Nucleus accumbens (tissue), 56 donors: ENCODE measurements around the gene TBC1D32.
"Not testable (repeated sequence)": the region's sequence is repeated elsewhere in the genome, so short reads cannot be mapped to it uniquely, and the experiment has no call there.

ENCODE experiments used
- DNase-seq, 56 donors: peaks; one replicate each; lab custom pipeline; 2025; lab: John Stamatoyannopoulos, UW

Gene TBC1D32

DNA sequence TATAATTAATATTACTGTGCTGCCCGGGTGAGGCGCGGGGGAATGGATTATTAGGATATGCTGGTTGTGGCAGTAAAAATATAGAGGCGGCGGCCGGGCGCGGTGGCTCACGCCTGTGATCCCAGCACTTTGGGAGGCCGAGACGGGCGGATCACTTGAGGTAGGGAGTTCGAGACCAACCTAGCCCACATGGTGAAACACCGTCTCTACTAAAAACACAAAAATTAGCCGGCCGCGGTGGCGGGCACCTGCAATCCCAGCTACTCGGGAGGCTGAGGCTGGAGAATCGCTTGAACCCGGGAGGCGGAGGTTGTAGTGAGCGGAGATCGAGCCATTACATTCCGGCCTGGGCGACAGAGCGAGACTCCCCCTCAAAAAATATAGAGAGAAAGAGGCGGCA lies 586 bp downstream of the TBC1D32 start:
- peak in 4 of 56 donors; percentile 1 to 3 (median 2) for DNase-seq

DNA sequence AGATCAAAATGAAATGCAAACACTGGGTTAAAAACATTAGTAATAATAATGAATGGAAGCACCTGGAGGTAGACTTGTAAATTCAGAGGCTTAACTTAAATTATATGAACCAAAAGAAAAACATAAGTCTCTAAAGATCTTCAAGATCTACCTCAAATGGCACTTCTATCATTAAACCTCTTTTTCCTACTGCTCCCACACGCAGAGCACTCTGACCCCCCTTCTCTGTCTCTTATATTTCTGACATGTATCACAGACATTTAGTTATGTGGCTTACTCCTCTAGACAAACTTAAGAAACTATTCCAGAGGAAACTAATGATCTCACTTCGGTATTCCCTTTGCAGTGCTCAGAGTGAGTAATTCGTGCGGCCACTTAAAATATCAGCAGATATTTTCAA lies 1.1 kb downstream of the TBC1D32 start:
- DNase-seq = no peak

DNA sequence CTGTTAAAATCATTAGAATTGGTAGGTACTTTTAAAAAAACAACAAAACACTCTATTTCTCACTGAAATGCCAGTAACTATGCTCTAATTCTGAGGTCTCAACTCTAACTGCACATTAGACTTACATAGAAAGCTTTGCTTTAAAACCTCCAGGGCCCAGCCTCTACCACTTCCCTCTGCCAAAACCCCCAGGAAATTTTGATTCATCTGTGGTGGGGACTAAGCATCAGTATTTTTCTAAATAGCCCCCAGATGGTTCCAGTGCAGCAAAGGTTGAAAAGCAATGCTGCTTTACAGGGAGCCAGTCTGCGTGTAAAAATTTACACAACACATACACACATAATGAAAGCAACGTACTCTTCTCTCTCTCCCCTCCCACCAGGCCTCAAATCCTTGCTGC lies 3.8 kb downstream of the TBC1D32 start:
- no peak for DNase-seq

DNA sequence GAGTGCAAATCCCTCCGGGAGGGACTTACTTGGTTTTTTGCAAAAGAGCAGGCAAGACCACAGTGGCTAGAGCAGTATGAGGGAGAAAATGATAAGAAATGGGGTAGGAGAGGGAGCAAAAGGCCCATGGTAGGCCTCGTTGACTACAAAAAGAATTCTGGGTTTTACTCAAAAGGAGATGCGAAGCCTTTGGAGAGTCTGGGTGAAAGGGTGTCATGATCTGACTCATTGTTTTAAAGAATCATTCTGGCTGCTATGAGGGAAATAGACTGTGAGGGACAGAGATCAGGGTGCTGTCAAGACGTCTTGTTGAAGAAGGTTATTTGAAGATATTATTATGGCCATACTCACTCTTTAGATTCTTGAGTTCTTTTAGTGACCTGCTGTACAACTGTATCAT lies 13.0 kb downstream of the TBC1D32 start:
- no peak for DNase-seq

DNA sequence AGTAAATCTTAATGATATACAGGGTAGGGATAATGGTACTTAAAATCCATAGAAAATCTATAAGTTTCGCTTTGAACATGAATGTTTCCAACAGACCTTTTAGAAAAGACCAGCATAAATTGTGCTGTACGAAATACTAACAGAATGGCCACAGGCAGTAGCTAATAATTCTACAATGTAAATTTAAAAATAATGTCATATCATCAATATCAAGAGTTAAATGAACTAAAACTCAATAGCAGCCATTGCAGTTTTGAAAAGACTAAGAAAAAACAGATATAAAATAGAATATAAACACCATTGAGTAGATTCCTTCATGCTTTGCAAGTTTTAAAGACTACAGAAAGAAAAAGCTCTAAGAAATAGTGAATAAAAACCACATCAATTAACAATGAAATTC lies 14.7 kb downstream of the TBC1D32 start:
- no peak for DNase-seq

DNA sequence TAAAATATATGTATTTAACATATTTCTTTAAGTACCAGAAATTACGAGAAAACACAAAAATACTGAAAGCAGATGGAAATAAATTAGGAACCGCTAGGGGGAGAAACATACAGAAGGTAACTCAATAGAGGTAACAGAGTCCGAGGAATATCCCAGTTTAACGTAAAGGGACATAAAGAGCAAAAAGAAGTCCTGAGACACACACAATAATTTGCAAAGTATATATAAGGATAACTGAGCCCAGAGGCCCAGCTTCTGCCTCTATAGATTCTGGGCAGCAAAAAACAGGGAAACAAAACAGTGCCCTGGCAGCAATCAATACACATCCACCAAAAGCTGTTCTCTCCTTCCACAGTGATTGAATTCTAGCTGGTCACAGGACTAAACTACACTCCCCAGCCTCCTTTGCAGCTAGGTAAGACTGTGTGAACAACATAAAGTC lies 15.1 kb downstream of the TBC1D32 start:
- no peak for DNase-seq

DNA sequence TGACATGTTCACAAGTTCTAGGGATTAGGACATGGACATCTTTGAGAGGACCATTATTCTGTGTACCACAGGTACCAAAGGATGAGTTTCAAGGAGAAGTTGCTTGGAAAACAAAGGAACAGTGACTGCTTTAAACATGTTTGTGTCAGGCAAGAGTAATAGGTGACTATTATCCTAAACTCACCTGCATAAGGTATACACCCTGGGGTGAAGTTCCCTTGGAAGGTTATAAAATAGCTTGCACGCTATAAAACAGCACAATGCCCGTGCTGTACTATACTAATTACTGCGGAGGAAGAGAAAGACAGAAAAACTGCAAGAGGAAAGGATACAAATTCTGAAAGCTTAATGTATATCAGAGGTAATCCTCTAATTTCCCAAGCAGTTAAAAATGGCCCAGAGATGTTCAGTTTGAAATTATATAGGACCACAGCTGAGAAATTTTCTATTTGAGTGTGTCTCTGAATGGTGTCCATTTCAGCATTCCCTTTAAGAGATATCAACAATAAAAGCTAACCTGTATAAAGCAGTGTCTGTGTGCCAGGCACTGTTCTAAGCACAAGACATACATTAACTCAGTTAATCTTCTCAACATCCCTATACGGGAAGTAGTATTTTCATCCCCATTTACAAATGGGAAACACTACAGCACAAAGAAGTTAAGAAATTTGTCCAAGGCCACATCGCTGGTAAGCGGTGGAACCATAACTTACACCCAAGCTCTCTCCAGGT lies 19.7 kb downstream of the TBC1D32 start:
- DNase-seq = no peak

DNA sequence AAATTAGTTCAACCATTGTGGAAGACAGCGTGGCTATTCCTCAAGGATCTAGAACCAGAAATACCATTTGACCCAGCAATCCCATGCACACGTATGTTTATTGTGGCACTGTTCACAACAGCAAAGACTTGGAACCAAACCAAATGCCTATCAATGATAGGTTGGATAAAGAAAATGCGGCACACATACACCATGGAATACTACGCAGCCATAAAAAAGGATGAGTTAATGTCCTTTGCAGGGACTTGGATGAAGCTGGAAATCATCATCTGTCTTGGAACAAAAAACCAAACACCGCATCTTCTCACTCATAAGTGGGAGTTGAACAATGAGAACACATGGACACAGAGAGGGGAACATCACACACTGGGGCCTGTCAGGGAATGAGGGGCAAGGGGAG lies 22.5 kb downstream of the TBC1D32 start:
- not testable (repeated sequence) for DNase-seq

DNA sequence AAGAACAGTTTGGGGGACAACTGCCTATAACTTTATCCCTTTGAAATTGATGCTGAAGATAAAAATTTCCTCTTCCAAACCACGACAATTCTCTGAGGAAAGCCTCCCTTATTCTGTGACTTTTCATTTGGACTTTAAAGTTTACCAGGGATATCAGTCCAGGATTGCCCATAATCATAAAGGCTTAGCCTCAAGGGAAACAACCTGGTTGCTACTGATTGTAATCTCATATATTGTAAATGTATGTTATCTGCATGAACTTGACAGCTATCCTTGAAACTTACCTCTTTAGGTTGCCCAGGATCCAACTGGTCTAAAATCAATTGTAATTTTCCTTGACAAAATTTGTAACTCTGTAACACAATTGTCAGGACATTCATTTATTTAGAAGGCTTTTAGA lies 23.8 kb downstream of the TBC1D32 start:
- DNase-seq = no peak

DNA sequence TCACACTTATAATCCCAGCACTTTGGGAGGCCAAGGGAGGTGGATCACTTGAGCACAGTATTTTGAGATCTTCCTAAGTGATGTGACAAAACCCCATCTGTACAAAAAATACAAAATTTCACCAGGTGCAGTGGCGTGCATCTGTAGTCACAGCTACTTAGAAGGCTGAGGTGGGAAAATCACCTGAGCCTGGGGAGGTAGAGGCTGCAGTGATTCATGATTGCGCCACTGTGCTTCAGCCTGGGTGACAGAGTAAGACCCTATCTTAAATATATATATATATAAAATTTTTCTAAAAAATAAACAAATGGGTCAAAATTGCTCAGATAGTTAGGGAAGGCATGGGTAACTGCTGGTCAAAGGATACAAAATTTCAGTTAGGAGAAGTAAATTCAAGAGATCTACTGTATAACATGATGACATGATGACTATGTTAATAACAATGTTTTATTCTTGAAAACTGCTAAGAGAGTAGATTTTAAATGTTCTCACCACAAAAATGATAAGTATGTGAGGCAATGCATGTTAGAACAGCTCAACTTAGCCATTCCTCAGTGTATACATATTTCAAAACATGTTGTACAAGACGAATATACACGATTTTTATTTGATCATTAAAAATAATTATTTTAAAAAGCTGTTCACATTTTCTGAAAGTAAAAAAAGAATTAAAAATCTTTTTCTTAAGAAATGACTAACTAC lies 24.4 kb downstream of the TBC1D32 start:
- DNase-seq = no peak

DNA sequence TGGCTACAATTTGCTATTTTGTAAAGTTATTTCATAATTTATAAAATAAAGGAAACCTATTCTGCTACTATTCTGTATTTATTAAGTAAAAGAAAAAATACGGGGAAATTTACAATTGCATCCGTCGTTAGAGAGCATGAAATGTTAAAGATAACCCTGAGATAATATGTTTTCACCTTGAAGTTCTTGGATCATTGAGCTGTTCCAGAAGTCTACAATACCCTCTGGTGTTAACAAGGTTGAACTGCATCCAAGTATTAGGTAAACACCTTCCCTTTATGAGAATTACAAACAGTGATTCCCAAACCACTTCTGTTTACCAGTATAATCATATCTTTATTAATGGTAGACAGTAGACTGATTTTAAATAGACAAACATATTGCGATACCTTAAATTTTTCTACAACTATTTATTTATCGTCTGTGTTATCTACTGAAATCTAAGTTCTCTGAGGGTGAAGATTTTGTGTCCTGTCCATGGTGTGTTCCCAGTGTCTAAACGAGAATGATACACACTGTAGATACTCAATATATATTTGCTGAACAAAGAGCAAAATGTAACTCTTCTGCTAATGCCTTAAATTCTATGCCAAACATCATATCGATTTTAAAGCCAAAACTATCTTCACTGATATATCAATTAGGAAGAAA lies 28.2 kb downstream of the TBC1D32 start:
- no peak for DNase-seq

DNA sequence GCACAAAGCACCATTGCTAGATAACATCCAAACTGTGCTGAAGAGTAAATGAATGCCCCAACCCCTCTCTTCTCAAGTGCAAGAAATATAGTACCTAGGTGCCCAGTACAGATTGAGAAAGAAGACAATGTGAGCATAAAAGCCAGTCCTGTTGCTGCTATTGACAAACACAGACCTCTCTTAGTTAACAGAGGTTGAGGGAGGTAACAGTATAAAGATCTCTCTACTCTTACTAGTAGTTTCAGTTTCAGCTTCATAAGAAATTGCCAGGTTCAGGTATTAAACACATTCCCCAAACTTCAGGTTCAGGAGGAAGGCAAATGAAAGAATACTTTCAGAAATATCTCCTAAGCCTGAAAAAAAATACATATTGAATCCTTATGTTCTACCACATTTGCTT lies 31.4 kb downstream of the TBC1D32 start:
- no peak for DNase-seq

DNA sequence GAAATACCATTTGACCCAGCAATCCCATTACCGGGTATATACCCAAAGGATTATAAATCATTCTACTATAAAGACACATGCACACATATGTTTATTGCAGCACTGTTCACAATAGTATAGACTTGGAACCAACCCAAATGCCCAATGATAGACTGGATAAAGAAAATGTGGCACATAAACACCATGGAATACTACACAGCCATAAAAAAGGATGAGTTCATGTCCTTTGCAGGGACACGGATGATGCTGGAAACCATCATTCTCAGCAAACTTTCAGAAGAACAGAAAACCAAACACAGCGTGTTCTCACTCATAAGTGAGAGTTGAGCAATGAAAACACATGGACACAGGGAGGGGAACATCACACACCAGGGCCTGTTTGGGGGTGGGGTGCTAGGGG lies 33.1 kb downstream of the TBC1D32 start:
- DNase-seq = not testable (repeated sequence)

DNA sequence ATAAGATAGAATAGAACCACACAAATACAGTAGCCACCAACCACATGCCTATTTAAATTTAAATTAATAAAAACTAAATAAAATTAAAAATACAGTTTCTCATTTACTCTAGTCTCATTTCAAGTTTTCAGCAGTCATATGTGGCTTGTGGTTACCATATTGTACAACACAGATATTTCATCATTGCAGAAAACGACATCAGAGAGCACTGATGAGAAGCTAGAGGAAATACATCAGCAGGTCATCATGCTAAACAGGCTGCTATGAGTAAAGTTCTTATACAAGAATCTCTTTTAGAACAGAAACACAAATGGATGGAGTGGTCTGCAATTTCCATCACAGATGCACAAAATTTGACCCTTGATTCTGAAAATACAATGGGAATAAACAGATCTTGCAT lies 36.6 kb downstream of the TBC1D32 start:
- DNase-seq = no peak

DNA sequence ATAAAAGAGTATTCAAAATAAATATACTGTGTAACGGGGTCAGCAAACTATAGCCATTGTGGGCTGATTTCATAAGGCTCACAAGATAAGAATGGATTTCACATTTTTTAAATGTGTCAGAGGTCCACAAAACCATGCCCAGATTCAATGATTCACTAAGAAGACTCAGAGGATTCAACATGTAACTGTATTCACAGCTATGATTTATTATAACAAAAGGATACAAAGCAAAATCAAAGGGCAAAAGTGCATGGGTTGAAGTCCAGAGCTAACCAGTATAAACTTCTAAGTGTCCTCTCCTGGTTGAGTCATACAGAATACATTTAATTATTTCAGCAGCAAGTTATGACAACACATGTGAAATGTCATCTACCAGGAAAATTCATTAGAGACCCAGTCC lies 49.2 kb downstream of the TBC1D32 start:
- no peak for DNase-seq

DNA sequence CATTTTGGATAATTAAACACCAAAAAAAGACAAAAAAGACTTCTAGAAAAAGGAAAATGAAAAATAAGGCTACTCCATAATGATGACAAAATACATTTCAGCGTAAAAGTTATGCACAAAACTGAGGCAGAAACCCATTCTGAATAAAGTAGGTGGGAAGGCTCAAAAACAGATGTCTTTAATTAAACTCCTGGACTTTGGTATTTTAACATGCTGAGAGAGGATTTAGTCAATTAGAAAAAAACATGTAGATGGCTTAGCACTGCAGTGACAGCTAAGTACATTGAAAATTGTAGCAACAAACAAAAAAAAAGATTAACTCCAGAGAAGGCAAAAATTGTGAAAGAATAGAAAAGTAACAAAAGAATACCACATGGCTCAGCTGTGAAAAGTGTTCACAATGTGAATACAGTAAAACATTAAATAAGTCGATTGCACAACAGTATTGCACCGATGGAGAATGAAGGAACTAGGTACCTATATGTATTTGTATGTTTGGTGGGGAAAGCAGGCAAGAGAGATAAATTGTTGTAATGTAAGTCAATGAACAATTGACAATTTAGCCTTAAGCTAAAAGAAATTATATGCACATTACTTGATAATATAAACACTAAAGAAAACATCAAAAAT lies 59.5 kb downstream of the TBC1D32 start:
- DNase-seq = no peak

DNA sequence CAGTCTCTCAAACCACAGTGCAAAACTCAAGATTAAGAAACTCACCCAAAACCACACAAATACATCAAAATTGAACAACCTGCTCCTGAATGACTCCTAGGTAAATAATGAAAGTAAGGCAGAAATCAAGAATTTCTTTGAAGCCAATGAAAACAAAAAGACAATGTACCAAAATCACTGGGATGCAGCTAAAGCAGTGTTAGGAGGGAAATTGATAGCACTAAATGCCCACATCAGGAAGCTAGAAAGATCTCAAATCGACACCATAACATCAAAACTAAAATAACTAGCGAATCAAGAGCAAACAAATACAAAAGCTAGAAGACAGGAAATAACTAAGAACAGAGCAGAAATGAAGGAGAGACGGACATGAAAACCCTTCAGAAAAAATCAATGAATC lies 70.5 kb downstream of the TBC1D32 start:
- no peak for DNase-seq

DNA sequence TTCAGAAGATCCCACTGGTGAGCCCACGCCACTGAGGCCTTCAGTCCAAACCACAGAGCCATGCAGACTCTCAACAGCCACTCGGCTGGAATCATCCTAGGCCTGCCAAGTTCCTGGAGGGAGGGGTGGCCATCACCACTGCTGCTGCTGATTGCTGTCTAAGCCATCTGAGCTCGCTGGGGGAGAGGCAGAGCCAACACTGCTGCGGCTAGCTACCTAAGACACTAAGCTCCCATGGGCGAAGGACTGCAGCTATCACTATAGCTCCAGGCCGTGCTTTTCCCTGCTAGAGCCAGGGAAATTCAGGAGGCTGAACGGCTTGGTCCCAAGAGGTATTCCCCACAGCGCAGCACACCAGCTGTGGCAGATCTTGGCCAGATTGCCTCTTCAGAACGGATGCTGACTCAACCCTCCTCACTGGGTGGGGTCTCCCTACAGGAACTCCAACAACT lies 73.6 kb downstream of the TBC1D32 start:
- no peak for DNase-seq

DNA sequence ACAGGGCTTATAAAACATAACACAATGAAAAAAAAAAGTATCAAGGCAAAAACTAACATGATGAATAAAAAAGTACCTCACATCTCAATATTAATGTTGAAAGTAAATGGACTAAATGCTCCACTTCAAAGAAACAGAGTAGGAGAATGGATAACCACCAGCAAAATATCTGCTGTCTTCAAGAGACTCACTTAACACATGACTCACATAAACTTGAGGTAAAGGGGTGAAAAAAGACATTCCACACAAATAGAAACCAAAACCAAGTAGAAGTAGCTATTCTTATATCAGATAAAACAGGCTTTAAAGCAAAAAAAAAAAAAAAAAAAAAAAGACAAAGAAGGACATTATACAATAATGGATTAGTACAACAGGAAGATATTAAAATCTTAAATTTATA lies 86.9 kb downstream of the TBC1D32 start:
- no peak for DNase-seq

DNA sequence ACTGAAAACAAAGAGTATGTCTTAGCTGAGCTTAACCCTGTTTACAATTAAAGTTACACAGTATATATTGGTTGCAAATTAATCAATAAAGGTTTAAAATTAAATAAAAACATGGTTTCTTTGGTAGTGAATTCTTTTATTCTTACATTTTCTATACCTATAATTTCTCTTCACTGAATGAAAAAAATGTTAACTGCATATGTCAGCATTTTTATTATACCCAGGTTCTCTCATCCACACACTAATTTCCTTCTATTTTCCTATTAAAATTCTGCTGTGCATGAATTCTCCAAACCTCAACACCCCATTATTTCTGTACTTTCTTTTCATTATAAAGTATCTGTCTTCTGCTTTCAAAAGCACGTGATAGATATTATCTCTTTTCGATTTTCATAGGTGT lies 91.9 kb downstream of the TBC1D32 start:
- DNase-seq = no peak

DNA sequence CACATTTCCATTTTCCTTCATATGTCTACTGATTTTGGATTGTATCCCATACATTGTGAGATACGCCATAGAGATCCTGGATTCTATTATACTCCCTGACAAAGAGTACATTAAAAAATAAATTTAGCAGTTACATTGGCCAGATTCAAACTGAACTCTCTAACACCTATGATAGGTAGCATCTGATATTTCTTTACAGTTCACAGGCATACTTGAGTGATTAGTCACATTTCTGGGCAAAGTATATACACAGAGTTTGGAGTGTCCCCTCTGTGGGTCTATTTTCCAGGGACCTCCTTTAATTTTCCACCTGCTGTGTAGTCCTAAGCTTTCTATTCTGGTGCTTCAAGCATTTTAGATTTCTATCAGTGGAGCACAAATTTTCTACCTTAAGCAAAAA lies 96.4 kb downstream of the TBC1D32 start:
- DNase-seq = no peak
